ENCODE measurements around the gene RPL34. TPM values are rescaled to one million over a fixed set of nuclear protein-coding genes. Genes with fewer than 3 reads are reported as not detected.

The RPL34 gene
- total and polyA plus RNA-seq, 8 donors, result 424 to 7,943 (median 1,042) TPM

DNA sequence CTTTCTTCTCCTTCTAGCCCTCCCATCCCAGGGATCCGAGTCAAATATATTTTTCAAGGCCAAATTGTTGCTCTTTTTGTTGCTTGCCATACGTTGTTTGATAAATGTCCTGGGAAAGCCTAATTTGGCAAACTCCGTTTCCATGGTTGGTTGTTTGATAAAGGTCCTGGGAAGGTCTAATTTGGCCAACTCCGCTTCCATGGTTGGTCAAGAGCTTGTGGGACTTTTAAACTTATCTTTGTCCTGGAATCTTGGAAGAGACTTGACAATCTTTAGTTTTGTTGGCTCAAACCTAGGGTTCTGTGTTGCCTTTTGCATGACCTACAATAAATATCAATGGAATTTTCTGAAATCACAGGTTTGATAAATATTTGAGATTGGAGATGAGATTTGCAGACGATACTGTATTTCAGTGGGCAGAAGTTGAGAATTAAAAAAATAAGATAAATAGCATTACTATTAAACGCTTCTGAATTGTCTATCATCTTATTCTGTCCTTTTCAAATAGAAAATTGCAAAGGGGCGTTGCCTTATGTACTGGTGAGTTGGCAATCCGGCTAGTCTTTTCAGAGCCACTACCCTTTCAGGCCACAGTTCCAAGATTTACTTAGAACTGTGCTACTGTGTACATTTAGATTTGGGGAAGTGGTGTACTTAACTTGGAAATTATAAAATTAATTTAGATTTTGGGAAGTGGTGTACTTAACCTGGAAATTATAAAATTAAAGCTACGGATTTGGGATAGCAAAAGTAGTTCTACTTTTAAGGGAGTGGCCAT lies 30.8 kb downstream of the RPL34 start:
- TF ChIP-seq POLR2A (IDR thresholded peaks at IDR 0.05) (no peak), EP300 (IDR thresholded peaks at IDR 0.05) (no peak), POLR2AphosphoS5 (IDR thresholded peaks at IDR 0.05) (no peak)
- TF ChIP-seq, protein P1, sequence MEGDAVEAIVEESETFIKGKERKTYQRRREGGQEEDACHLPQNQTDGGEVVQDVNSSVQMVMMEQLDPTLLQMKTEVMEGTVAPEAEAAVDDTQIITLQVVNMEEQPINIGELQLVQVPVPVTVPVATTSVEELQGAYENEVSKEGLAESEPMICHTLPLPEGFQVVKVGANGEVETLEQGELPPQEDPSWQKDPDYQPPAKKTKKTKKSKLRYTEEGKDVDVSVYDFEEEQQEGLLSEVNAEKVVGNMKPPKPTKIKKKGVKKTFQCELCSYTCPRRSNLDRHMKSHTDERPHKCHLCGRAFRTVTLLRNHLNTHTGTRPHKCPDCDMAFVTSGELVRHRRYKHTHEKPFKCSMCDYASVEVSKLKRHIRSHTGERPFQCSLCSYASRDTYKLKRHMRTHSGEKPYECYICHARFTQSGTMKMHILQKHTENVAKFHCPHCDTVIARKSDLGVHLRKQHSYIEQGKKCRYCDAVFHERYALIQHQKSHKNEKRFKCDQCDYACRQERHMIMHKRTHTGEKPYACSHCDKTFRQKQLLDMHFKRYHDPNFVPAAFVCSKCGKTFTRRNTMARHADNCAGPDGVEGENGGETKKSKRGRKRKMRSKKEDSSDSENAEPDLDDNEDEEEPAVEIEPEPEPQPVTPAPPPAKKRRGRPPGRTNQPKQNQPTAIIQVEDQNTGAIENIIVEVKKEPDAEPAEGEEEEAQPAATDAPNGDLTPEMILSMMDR (IDR thresholded peaks at IDR 0.05), result no peak
- whole genome bisulfite sequencing, 5 donors, result 2 to 4% (median 3%) methylated on average over 9 of the region's 9 CpGs

DNA sequence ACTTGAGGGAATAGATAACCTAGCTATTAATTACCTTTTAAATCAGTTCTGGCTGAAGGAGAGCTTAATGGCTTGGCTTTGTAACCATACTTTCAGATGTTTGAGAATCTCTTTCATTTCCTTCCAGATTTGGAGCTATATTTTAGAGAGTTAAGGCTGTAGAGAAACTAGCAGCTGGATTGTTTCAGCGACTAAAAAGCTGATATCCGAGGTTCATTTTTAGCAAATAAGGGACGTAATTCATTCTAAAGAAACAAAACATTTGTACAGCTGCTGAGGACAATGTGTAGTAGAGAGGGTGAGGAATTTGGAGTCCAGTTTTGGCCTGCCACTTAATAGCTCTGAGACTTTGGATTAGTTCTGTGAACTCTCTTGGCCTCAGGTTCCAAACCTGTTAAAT lies 42.3 kb downstream of the RPL34 start:
- intact Hi-C loops (cut with DNase I; ENCODE audit: low total_unique reads), result no loop called here
- Histone ChIP-seq H3K4me3 (no peak overlapping the region), H3K27me3 (no peaks in the 10 kb centered on the region), H3K36me3 (peaks cover 24 to 96% (median 93%) of the 10 kb centered on the region in 4 donors), H3K27ac (no peak overlapping the region), H3K4me1 (peaks cover 0 to 3% (median 0%) of the 10 kb centered on the region in 4 donors), H3K9me3 (no peaks in the 10 kb centered on the region)
- WGBS, 5 donors, result 52 to 63% (median 61%) methylated on average over 3 of the region's 3 CpGs
- DNase-seq, result peak in 1 of 2 donors; percentile 26
- TF ChIP-seq POLR2AphosphoS5 (IDR thresholded peaks at IDR 0.05), result no peak
- TF ChIP-seq POLR2A (IDR thresholded peaks at IDR 0.05), result no peak
- no peak for TF ChIP-seq EP300 (IDR thresholded peaks at IDR 0.05)
- TF ChIP-seq, protein P1 (IDR thresholded peaks at IDR 0.05), result no peak

More for the DNA sequence above, 30.8 kb downstream of the RPL34 start:
- peak in 1 of 2 donors; percentile 68 for DNase-seq
- intact Hi-C loops (cut with DNase I; ENCODE audit: low total_unique reads), result no loop called here
- peak overlapping the region; percentile 73 to 95 (median 87) for H3K4me3 ChIP-seq
- H3K36me3 ChIP-seq, result peaks cover 3 to 9% (median 7%) of the 10 kb centered on the region in 4 donors
- H3K9me3 ChIP-seq, result no peaks in the 10 kb centered on the region
- H3K27ac ChIP-seq, result peak overlapping the region; percentile 89 to 96 (median 93)
- H3K4me1 ChIP-seq, result peaks cover 19 to 41% (median 30%) of the 10 kb centered on the region in 4 donors
- no peaks in the 10 kb centered on the region for H3K27me3 ChIP-seq

DNA sequence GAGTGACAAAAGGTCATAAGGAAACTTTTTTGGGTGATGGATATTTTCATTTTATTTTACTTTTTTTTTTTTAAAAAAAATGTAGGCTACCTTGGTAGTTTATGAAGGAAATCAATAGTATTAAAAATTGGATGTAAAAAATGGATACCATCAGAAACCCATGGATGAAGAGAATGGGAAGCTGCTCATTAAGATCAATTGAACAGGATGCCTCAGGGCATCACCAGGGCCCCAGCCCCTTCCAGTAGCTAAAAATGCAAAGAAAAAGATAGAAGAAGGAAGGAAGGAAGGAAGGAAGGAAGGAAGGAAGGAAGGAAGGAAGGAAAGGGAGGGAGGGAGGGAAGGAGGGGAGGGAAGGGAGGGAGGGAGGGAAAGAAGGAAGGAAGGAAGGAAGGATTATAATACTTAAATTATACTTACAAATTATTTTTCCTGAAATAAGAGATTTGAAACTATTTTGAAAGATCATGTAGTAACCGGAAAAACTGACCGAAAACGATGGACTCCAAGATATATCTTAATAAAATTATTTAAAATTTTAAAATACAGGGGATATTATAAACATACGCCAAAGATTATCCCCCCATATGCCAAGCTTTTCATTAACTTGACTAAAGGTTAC lies 54.1 kb downstream of the RPL34 start:
- intact Hi-C loops (cut with DNase I; ENCODE audit: low total_unique reads), result no loop called here
- H3K27me3 ChIP-seq, result no peaks in the 10 kb centered on the region
- peaks cover 0 to 18% (median 7%) of the 10 kb centered on the region in 4 donors for H3K36me3 ChIP-seq
- H3K4me1 ChIP-seq, result no peaks in the 10 kb centered on the region
- no peak overlapping the region for H3K27ac ChIP-seq
- no peak overlapping the region for H3K4me3 ChIP-seq
- DNase-seq, result no peak
- TF ChIP-seq POLR2AphosphoS5 (IDR thresholded peaks at IDR 0.05), result no peak
- no peak for TF ChIP-seq EP300 (IDR thresholded peaks at IDR 0.05)
- TF ChIP-seq, protein P1 (IDR thresholded peaks at IDR 0.05), result no peak
- no peak for TF ChIP-seq POLR2A (IDR thresholded peaks at IDR 0.05)
- 68 to 84% (median 74%) methylated on average over 4 of the region's 4 CpGs for WGBS, 5 donors
- no peaks in the 10 kb centered on the region for H3K9me3 ChIP-seq

Small RNAs within 50 kb of the gene (small RNA-seq; reads per million reads assigned to genes)
- gene RNU6-431P, result 0 reads per million in 4 donors

Other genes starting within 250 kb of the RPL34 start
- gene OSTC, start 30.0 kb downstream of the RPL34 start, total RNA-seq, result 100 to 1,000 TPM in 1 of 5 donors, 10 to 100 TPM in 2, 1 to 10 TPM in 2; 5.4 to 176 (median 12.3) TPM
- 10 to 100 TPM; 63.9 to 89.2 (median 85.7) TPM for gene OSTC, start 30.0 kb downstream of the RPL34 start, polyA plus RNA-seq
- gene ETNPPL, start 142.5 kb downstream of the RPL34 start, total RNA-seq, result 1 to 10 TPM in 3 of 5 donors, not detected in 2; 2.0 to 8.5 (median 5.4) TPM
- gene ETNPPL, start 142.5 kb downstream of the RPL34 start, polyA plus RNA-seq, result 10 to 100 TPM in 1 of 3 donors, 1 to 10 TPM in 2; 1.9 to 15.6 (median 4.7) TPM